ENCODE results near the gene SLC24A2.

DNA sequence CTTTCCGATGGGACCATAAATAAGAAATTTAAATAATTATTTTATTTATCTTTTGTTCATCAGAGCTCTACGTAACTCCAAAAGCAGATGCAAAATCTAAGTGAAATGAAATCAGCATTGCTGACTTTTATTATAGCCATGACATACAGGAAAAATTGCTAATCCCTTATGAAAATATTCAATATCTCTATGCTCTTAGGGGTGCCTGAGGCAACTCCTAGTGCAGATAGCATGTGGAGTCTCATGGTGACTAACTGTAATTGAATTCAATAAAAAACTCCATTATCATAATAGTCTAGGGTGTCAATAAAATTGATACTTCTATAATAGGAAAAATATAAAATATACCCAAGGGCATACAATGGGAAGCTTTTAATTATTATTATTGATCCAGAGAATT is 42.6 kb downstream of the SLC24A2 start:
- TF ChIP-seq, protein P1, sequence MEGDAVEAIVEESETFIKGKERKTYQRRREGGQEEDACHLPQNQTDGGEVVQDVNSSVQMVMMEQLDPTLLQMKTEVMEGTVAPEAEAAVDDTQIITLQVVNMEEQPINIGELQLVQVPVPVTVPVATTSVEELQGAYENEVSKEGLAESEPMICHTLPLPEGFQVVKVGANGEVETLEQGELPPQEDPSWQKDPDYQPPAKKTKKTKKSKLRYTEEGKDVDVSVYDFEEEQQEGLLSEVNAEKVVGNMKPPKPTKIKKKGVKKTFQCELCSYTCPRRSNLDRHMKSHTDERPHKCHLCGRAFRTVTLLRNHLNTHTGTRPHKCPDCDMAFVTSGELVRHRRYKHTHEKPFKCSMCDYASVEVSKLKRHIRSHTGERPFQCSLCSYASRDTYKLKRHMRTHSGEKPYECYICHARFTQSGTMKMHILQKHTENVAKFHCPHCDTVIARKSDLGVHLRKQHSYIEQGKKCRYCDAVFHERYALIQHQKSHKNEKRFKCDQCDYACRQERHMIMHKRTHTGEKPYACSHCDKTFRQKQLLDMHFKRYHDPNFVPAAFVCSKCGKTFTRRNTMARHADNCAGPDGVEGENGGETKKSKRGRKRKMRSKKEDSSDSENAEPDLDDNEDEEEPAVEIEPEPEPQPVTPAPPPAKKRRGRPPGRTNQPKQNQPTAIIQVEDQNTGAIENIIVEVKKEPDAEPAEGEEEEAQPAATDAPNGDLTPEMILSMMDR (IDR thresholded peaks at IDR 0.05): no peak
- TF ChIP-seq POLR2A (IDR thresholded peaks at IDR 0.05): no peak
